K562 (cell line): ENCODE data around the gene OGDH. TPM values are rescaled to one million over a fixed set of nuclear protein-coding genes. Genes with fewer than 3 reads are reported as not detected.

Experiments used
- ZNF318 ChIP-seq, 2 experiments: fragments of 450-650 bp; IDR thresholded peaks; 2 replicates each; pipeline ENCODE4 v1.6.1; 2016; ENCODE audit warnings: mild to moderate bottlenecking in 2 of 2, borderline replicate concordance in 1 of 2, low read depth in 1 of 2, moderate library complexity in 1 of 2
- ZNF354B ChIP-seq: fragments of 250-450 bp; sonication (Bioruptor Pico); IDR thresholded peaks from 2 replicates; pipeline ENCODE4 v1.4.0; 2020
- polyA plus RNA-seq, 8 experiments: library from polyadenylated mRNA; depleted of rRNA in 4 of 8; stranded (reverse) in 5 of 8; unstranded in 3 of 8; fragments of >200 nt; fragmentation: Nextera tagmentation in 2 of 8; fragmentation: Illumina TruSeq in 1 of 8; extraction: Ambion mirVana in 2 of 8; extraction: Trizol in 1 of 8; gene quantifications; 2 replicates each; pipeline versions ENCODE4 v1.2.1 to v1.2.3, GENCODE V29; 2011 to 2014; ENCODE audit warnings: inconsistent platforms in 1 of 8, missing spikeins in 1 of 8
- total RNA-seq, 7 experiments: library from RNA; depleted of rRNA in 6 of 7; stranded (reverse); fragments of >200 nt in 6 of 7; fragmentation: Illumina TruSeq in 2 of 7; extraction: Trizol in 2 of 7; gene quantifications; 2 replicates each; pipeline versions ENCODE4 v1.2.1 to v1.2.3, GENCODE V29; 2011 to 2021; ENCODE audit warnings: low replicate concordance in 1 of 7

The OGDH gene
- total and polyA plus RNA-seq, 9 of the 15 experiments (the other 6 are each of a cell fraction or from before 2014, with no cell fraction given): 3.1 to 80.3 (median 23.5) TPM

- TF ChIP-seq ZNF318 (IDR thresholded peaks at IDR 0.05; ENCODE audit: borderline replicate concordance in 1 of 2, low read depth in 1 of 2) (no peak), ZNF354B (CRISPR knock-in tag) (no peak)
These were observed 88.3 kb downstream of the OGDH start (continued) for GRCh38 chr7:44694766-44695165.
